GM23338 (cell line): ENCODE data around the gene SLC25A30. TPM values are rescaled to one million over a fixed set of nuclear protein-coding genes. Genes with fewer than 3 reads are reported as not detected.

ENCODE experiments used
- ATAC-seq: fragments of 200-7000 bp; cut with Tn5 transposase; 3 replicates; pipeline ENCODE4 v1.9.1; 2020
- DNase-seq: peaks from one replicate; pipeline ENCODE4 v3.0.0-alpha.2; 2015; ENCODE audit warnings: low spot score
- H2AFZ ChIP-seq: fragments of 200-600 bp; sonication (generic); 2 replicates; pipeline ENCODE4 v1.8.0; 2016; ENCODE audit warnings: antibody characterized with exemption, mild to moderate bottlenecking, moderate library complexity
- H3F3A ChIP-seq: fragments of 200-600 bp; sonication (generic); replicated peaks from 2 replicates; pipeline ENCODE4 v1.8.0; 2017; ENCODE audit warnings: antibody characterized with exemption, mixed run types, low read depth
- H3K27ac ChIP-seq: fragments of 200-600 bp; sonication (generic); 2 replicates; pipeline ENCODE4 v1.6.1; 2016; ENCODE audit warnings: low read depth
- H3K27me3 ChIP-seq: fragments of 200-600 bp; sonication (generic); 2 replicates; pipeline ENCODE4 v1.8.0; 2016; ENCODE audit warnings: mild to moderate bottlenecking, mixed run types, moderate library complexity; ENCODE audit not compliant: insufficient read depth
- H3K36me3 ChIP-seq: fragments of 200-600 bp; sonication (generic); 2 replicates; pipeline ENCODE4 v1.8.0; 2016; ENCODE audit warnings: mild to moderate bottlenecking; ENCODE audit not compliant: insufficient read depth
- H3K4me1 ChIP-seq: fragments of 200-600 bp; sonication (generic); 2 replicates; pipeline ENCODE4 v1.8.0; 2016; ENCODE audit warnings: mild to moderate bottlenecking, moderate library complexity; ENCODE audit not compliant: insufficient read depth
- H3K4me2 ChIP-seq: fragments of 200-600 bp; sonication (generic); 2 replicates; pipeline ENCODE4 v1.7.1; 2017; ENCODE audit warnings: mixed run types
- H3K4me3 ChIP-seq: fragments of 200-600 bp; sonication (generic); 2 replicates; pipeline ENCODE4 v1.6.1; 2016; ENCODE audit warnings: mixed run types
- H3K79me2 ChIP-seq: fragments of 200-600 bp; sonication (generic); replicated peaks from 2 replicates; pipeline ENCODE4 v1.8.0; 2017; ENCODE audit warnings: mild to moderate bottlenecking; ENCODE audit not compliant: insufficient read depth
- H3K9me2 ChIP-seq: fragments of 200-600 bp; sonication (generic); 2 replicates; pipeline ENCODE4 v1.8.0; 2017; ENCODE audit not compliant: insufficient read depth
- H4K20me1 ChIP-seq: fragments of 200-600 bp; sonication (generic); replicated peaks from 2 replicates; pipeline ENCODE4 v1.8.0; 2017; ENCODE audit warnings: mild to moderate bottlenecking; ENCODE audit not compliant: insufficient read depth
- H3K27ac Mint-ChIP-seq: 2 replicates; pipeline ENCODE4 v1.8.0; 2020; ENCODE audit warnings: inconsistent platforms, mild to moderate bottlenecking, moderate library complexity, mixed read lengths
- H3K27me3 Mint-ChIP-seq: 3 replicates; pipeline ENCODE4 v1.8.0; 2022; ENCODE audit warnings: low read depth, mild to moderate bottlenecking, moderate library complexity, mixed read lengths, inconsistent platforms; ENCODE audit not compliant: insufficient read depth, poor library complexity
- H3K36me3 Mint-ChIP-seq: 3 replicates; pipeline ENCODE4 v1.8.0; 2021; ENCODE audit warnings: low read depth, mild to moderate bottlenecking, inconsistent platforms, moderate library complexity, mixed read lengths
- H3K4me1 Mint-ChIP-seq: 3 replicates; pipeline ENCODE4 v1.8.0; 2020; ENCODE audit warnings: mild to moderate bottlenecking, inconsistent platforms, mixed read lengths
- H3K4me3 Mint-ChIP-seq: 3 replicates; pipeline ENCODE4 v1.8.0; 2021; ENCODE audit warnings: moderate library complexity, mild to moderate bottlenecking, inconsistent platforms, mixed read lengths
- H3K9me3 Mint-ChIP-seq: 3 replicates; pipeline ENCODE4 v1.8.0; 2020; ENCODE audit warnings: moderate library complexity, mild to moderate bottlenecking, inconsistent platforms, mixed read lengths
- CTCF ChIP-seq, 2 experiments: fragments of 200-600 bp in 1 of 2; sonication (generic) in 1 of 2; conservative IDR thresholded peaks; 2 replicates each; pipeline versions ENCODE4 v1.5.1 to v1.6.1; 2016 to 2017; ENCODE audit warnings: antibody characterized with exemption in 2 of 2, low read depth in 2 of 2, mild to moderate bottlenecking in 2 of 2, moderate library complexity in 1 of 2
- EZH2 ChIP-seq: fragments of 200-600 bp; sonication (generic); IDR thresholded peaks from one replicate; pipeline ENCODE4 v1.8.0; 2017; ENCODE audit warnings: antibody characterized with exemption, mild to moderate bottlenecking, low read depth; ENCODE audit not compliant: unreplicated experiment
- NANOG ChIP-seq: IDR thresholded peaks from 2 replicates; pipeline ENCODE4 v1.6.1; 2016; ENCODE audit warnings: antibody characterized with exemption, borderline replicate concordance
- STAT1 ChIP-seq: IDR thresholded peaks from one replicate; pipeline ENCODE4 v1.6.1; 2016; ENCODE audit warnings: antibody characterized with exemption; ENCODE audit not compliant: unreplicated experiment
- ZNF462 ChIP-seq: fragments of 250-450 bp; sonication (Bioruptor Pico); IDR thresholded peaks from 2 replicates; pipeline ENCODE4 v1.5.0; 2020; ENCODE audit warnings: mild to moderate bottlenecking, moderate library complexity
- polyA plus RNA-seq: library from polyadenylated mRNA; unstranded; fragments of >200 nt; fragmentation: Nextera tagmentation; extraction: Ambion mirVana; gene quantifications from 2 replicates; pipeline ENCODE4 v1.2.1, GENCODE V29; 2016
- total RNA-seq: library from RNA; depleted of rRNA; stranded (reverse); fragments of >200 nt; shearing (Covaris generic); gene quantifications from 2 replicates; pipeline ENCODE4 v1.2.3, GENCODE V29; 2014

Gene SLC25A30
- total and polyA plus RNA-seq, 2 experiments from 2014 or later = 2.0 to 7.5 TPM

GRCh38 chr13:45447050-45447661 is 29.0 kb upstream of the SLC25A30 start:
- ATAC-seq (peak; percentile 48), DNase-seq (no peak)
- no peaks in the 10 kb centered on the region for H3K36me3 ChIP-seq
- H3K4me3 Mint-ChIP-seq = no peak overlapping the region
- H3K27me3 Mint-ChIP-seq = peaks cover 4% of the 10 kb centered on the region
- H3K4me1 Mint-ChIP-seq = peaks cover 5% of the 10 kb centered on the region; the same call in 1 of the 3 replicates
- H3K4me2 ChIP-seq = no peak overlapping the region
- no peaks in the 10 kb centered on the region for H3F3A ChIP-seq
- H2AFZ ChIP-seq = peak overlapping the region; percentile 84
- H3K27ac ChIP-seq = no peak overlapping the region; the same call in 1 of the 2 replicates
- no peak overlapping the region for H3K4me3 ChIP-seq
- H3K9me3 Mint-ChIP-seq = no peaks in the 10 kb centered on the region
- no peaks in the 10 kb centered on the region for H3K36me3 Mint-ChIP-seq
- H3K79me2 ChIP-seq = no peaks in the 10 kb centered on the region
- H3K27ac Mint-ChIP-seq = no peak overlapping the region; the same call in 1 of the 2 replicates
- H3K27me3 ChIP-seq = no peaks in the 10 kb centered on the region
- peaks cover 7% of the 10 kb centered on the region; the same call in 1 of the 2 replicates for H3K4me1 ChIP-seq
- TF ChIP-seq EZH2 (no peak), CTCF (conservative IDR thresholded peaks at IDR 0.05; ENCODE audit: low read depth in 2 of 2) (no peak), ZNF462 (CRISPR knock-in tag) (no peak), NANOG (no peak), STAT1 (no peak)
- no peaks in the 10 kb centered on the region for H4K20me1 ChIP-seq
- H3K9me2 ChIP-seq = no peaks in the 10 kb centered on the region
